Testis (tissue), 2 donors: ENCODE data around the gene XPC.

Source experiments
- CTCF ChIP-seq, 3 experiments: fragments of 450-650 bp in 2 of 3; fragments of 200-600 bp in 1 of 3; sonication (generic) in 1 of 3; IDR thresholded peaks; one replicate each; pipeline ENCODE4 v1.5.1; 2016 to 2019; ENCODE audit warnings: antibody characterized with exemption in 3 of 3, mild to moderate bottlenecking in 2 of 3, moderate library complexity in 1 of 3
- POLR2A ChIP-seq: fragments of 450-650 bp; IDR thresholded peaks from one replicate; pipeline ENCODE4 v1.6.1; 2017; ENCODE audit warnings: antibody characterized with exemption, mild to moderate bottlenecking, moderate library complexity

GRCh38 chr3:14113965-14114635 is 64.3 kb downstream of the XPC start:
- TF ChIP-seq CTCF (IDR thresholded peaks at IDR 0.05) (peak in 1 of 3 experiments; percentile 17), POLR2A (no peak)
